HUES64 (cell line): ENCODE measurements around the gene ARPC2.

Source experiments
- H3K27ac ChIP-seq: 2 replicates; pipeline ENCODE4 v1.7.0; 2013; ENCODE audit warnings: low read depth, low read length, inconsistent platforms
- H3K27me3 ChIP-seq: 2 replicates; pipeline ENCODE4 v1.6.1; 2013; ENCODE audit warnings: mild to moderate bottlenecking, low read length; ENCODE audit not compliant: insufficient read depth
- H3K36me3 ChIP-seq: 2 replicates; pipeline ENCODE4 v1.6.1; 2013; ENCODE audit warnings: mild to moderate bottlenecking, low read length; ENCODE audit not compliant: insufficient read depth
- H3K4me1 ChIP-seq: 2 replicates; pipeline ENCODE4 v1.6.1; 2013; ENCODE audit warnings: mild to moderate bottlenecking, low read length, moderate library complexity; ENCODE audit not compliant: insufficient read depth
- H3K4me3 ChIP-seq: 2 replicates; pipeline ENCODE4 v1.5.1; 2013; ENCODE audit warnings: mild to moderate bottlenecking, low read length, moderate library complexity
- H3K9ac ChIP-seq: 2 replicates; pipeline ENCODE4 v1.6.1; 2013; ENCODE audit warnings: mild to moderate bottlenecking, low read depth, low read length
- H3K9me3 ChIP-seq: 2 replicates; pipeline ENCODE4 v1.6.1; 2013; ENCODE audit warnings: low read depth, low read length; ENCODE audit not compliant: insufficient read depth
- WGBS: fragments of 150-250, 120-280 bp; methylation state at CpG from one replicate; pipeline ENCODE4 v1.1.7; 2013; ENCODE audit warnings: missing lambda C conversion rate; 5-methylcytosine and 5-hydroxymethylcytosine counted together

ARPC2 gene

GRCh38 chr2:218255446-218255845 lies 38.5 kb downstream of the ARPC2 start:
- Histone ChIP-seq H3K4me1 (0 out of 2 replicates have a peak, but pooled peaks cover 2% of the 10 kb centered on the region), H3K9ac (no peak overlapping the region), H3K27ac (no peak overlapping the region), H3K36me3 (peaks cover 57% of the 10 kb centered on the region), H3K9me3 (no peaks in the 10 kb centered on the region), H3K4me3 (no peak overlapping the region), H3K27me3 (no peaks in the 10 kb centered on the region)
- 89% methylated on average over 6 of the region's 6 CpGs for WGBS

GRCh38 chr2:218256612-218257350 lies 39.8 kb downstream of the ARPC2 start:
- H3K27me3 ChIP-seq: no peaks in the 10 kb centered on the region
- no peak overlapping the region for H3K9ac ChIP-seq
- WGBS: 94% methylated on average over 13 of the region's 13 CpGs
- H3K9me3 ChIP-seq: no peaks in the 10 kb centered on the region
- H3K4me3 ChIP-seq: no peak overlapping the region
- H3K27ac ChIP-seq: no peak overlapping the region
- H3K4me1 ChIP-seq: peaks cover 12% of the 10 kb centered on the region; the same call in 1 of the 2 replicates
- peaks cover 44% of the 10 kb centered on the region for H3K36me3 ChIP-seq

- Histone ChIP-seq H3K27me3 (no peaks in the 10 kb centered on the region), H3K4me3 (no peak overlapping the region), H3K27ac (no peak overlapping the region; the same call in 1 of the 2 replicates), H3K9ac (no peak overlapping the region), H3K4me1 (peaks cover 12% of the 10 kb centered on the region; the same call in 1 of the 2 replicates), H3K9me3 (no peaks in the 10 kb centered on the region), H3K36me3 (peaks cover 37% of the 10 kb centered on the region)
- 75% methylated on average over 8 of the region's 8 CpGs for WGBS
Measured at GRCh38 chr2:218257390-218257981, 40.5 kb downstream of the ARPC2 start.

GRCh38 chr2:218259099-218259961 lies 42.3 kb downstream of the ARPC2 start:
- Histone ChIP-seq H3K4me1 (peaks cover 12% of the 10 kb centered on the region; the same call in 1 of the 2 replicates), H3K27me3 (no peaks in the 10 kb centered on the region), H3K9me3 (no peaks in the 10 kb centered on the region), H3K4me3 (no peak overlapping the region), H3K27ac (no peak overlapping the region), H3K9ac (no peak overlapping the region), H3K36me3 (peaks cover 28% of the 10 kb centered on the region)
- WGBS: 74% methylated on average over 15 of the region's 15 CpGs

- 92% methylated on average over 5 of the region's 5 CpGs for WGBS
- Histone ChIP-seq H3K4me3 (no peak overlapping the region), H3K9ac (no peak overlapping the region), H3K27ac (no peak overlapping the region; the same call in 1 of the 2 replicates), H3K27me3 (no peaks in the 10 kb centered on the region), H3K4me1 (peaks cover 12% of the 10 kb centered on the region; the same call in 1 of the 2 replicates), H3K36me3 (peaks cover 28% of the 10 kb centered on the region), H3K9me3 (no peaks in the 10 kb centered on the region)
Measured at GRCh38 chr2:218260166-218260565, 43.2 kb downstream of the ARPC2 start.

GRCh38 chr2:218260742-218261422 lies 43.9 kb downstream of the ARPC2 start, which contains the start of gene GPBAR1:
GPBAR1 (plus strand) TSS chr2:218261015; CDS start chr2:218262725, 1,710 bp downstream.
- Histone ChIP-seq H3K36me3 (peaks cover 28% of the 10 kb centered on the region), H3K9ac (no peak within 1 kb of the TSS), H3K9me3 (no peaks in the 10 kb centered on the region), H3K4me3 (no peak within 1 kb of the TSS), H3K4me1 (peaks cover 12% of the 10 kb centered on the region; the same call in 1 of the 2 replicates), H3K27me3 (no peaks in the 10 kb centered on the region), H3K27ac (peak within 1 kb of the TSS; percentile 43; the same call in 1 of the 2 replicates)
- WGBS: 46% methylated on average over 8 of the region's 10 CpGs

GRCh38 chr2:218261423-218262236 lies 44.6 kb downstream of the ARPC2 start:
- H3K4me3 ChIP-seq: no peak overlapping the region
- no peak overlapping the region for H3K9ac ChIP-seq
- H3K9me3 ChIP-seq: no peaks in the 10 kb centered on the region
- H3K36me3 ChIP-seq: peaks cover 33% of the 10 kb centered on the region
- 0 out of 2 replicates have a peak overlapping the region, but pooled peaks have one; percentile 43 for H3K27ac ChIP-seq
- peaks cover 12% of the 10 kb centered on the region; the same call in 1 of the 2 replicates for H3K4me1 ChIP-seq
- H3K27me3 ChIP-seq: no peaks in the 10 kb centered on the region
- 83% methylated on average over 6 of the region's 8 CpGs for WGBS

- WGBS: 92% methylated on average over 6 of the region's 6 CpGs
- Histone ChIP-seq H3K4me1 (peaks cover 12% of the 10 kb centered on the region; the same call in 1 of the 2 replicates), H3K27ac (no peak overlapping the region), H3K9ac (no peak overlapping the region), H3K9me3 (no peaks in the 10 kb centered on the region), H3K36me3 (peaks cover 39% of the 10 kb centered on the region), H3K27me3 (no peaks in the 10 kb centered on the region), H3K4me3 (no peak overlapping the region)
Measured at GRCh38 chr2:218262237-218262600, 45.2 kb downstream of the ARPC2 start.

- H3K27ac ChIP-seq: no peak overlapping the region
- H3K27me3 ChIP-seq: no peaks in the 10 kb centered on the region
- WGBS: 93% methylated on average over 39 of the region's 39 CpGs
- no peak overlapping the region for H3K9ac ChIP-seq
- no peak overlapping the region for H3K4me3 ChIP-seq
- peaks cover 44% of the 10 kb centered on the region for H3K36me3 ChIP-seq
- H3K9me3 ChIP-seq: no peaks in the 10 kb centered on the region
- peaks cover 12% of the 10 kb centered on the region; the same call in 1 of the 2 replicates for H3K4me1 ChIP-seq
Measured at GRCh38 chr2:218262631-218263586, 45.9 kb downstream of the ARPC2 start.
